Stimulated activated CD4-positive, alpha-beta T cell treated with anti-CD3 and anti-CD28 coated beads, Interleukin-2, amount 100 ng/mL, for 4 hours (primary cell): ENCODE data around the gene SSBP2.

Experiments used
- DNase-seq: peaks from one replicate; pipeline ENCODE4 v3.0.0-alpha.2; 2020; ENCODE audit warnings: low read depth

Gene SSBP2

DNA sequence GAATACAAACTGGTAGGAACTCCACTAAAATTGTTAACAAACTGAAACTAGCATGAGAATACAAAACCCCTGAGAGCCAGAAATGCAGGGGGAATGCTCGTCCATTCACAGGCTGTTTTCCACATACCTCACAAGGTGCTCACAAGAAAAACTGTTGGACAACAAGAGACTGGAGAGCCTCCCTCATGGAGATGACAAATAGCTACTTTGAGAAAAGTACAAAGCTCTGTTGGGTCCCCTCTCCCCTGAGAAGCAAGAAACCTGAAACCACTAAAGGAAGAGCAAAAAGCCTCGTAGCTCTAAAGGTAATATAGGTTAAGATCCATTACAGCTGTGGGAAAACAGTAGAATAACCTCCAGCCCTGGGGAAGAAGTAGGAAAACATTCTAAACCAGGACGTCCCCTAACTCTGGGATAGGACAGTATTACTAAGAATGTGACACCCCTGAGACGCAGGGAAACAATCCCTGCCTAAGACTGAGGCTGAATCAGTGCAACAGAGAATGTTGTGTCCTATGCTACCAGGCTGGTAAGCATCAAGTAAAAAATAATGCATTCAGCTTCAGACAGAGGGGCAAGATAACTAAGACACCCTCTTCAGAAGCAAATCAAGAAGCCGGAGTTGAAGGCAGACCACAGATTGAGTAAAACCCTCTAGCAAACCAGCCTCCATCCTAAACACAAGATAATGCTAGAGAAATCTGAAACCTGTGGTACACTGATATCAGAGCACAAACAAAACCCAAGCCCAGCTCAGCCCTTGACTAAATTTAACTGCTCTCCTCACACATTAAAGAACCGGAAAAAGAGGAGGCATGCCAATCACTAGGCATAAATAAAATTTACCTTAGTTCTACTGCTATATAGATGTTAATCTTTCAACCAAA, 160.2 kb downstream of the SSBP2 start:
- DNase-seq: no peak

DNA sequence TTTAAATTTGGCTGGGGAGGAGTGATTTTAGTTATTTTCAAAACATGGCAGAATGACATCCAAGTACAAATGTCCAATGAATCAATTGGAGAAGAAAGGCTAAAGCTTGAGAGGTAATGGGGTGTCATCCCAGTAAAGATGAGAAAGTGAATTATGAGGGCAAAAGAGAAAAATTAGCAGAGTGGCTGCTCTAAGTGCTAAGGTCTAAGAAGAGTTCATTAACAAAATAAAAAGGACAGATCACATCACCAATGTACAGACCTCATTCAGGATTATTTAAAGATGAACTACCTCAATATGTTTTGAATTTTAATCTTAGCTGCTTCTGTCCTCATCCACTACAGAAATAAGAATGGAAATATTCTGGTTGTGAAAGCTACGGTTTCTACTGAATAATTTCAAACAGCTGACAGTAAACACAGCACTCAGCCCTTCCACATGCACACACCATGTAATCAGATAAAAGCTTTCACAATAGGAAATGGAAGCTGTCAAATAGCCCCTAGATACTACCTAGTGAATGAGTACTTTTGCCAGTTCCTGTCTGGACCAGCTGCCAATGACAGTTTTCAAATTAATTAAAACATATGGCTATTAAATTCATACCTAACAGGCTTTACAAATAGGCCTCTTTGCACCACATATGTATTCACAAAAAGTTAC, 171.5 kb downstream of the SSBP2 start:
- DNase-seq: no peak

DNA sequence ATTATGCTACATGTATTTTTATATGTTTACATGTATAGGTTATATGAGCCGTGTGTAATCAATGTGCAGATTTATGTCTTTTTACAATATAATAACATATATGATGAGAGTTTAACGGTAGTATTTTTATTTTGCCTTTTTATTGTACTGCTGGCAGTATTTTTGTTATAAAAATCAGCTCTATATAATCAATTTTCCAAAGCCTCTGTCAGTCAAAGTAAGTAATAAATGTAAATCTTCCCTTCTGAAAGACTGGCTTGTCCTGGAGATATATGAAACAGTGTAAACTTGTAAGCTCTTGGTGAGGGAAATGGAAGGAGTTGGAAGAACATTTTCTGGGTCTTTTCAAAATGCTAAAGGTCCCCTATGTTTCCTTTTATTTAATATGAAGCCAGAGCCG, 173.8 kb downstream of the SSBP2 start:
- no peak for DNase-seq

DNA sequence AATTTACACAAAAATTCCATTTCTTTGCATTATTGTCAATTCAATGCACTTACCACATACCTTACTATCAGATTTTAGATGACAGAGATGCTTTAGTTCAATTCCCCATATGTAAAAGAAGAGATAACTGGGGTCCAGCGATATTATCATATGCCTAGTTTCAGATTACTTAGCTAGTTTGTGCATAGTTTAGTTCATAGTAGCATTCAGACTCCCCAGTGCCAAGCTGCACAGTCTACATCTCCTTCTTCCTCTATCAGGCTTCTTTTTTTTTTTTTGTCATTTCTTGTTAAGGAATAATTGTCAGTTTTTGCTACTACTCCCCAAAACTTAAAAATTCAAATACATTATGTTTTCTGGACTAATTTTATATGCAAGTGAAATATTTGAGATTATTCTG, 175.0 kb downstream of the SSBP2 start:
- DNase-seq: no peak

DNA sequence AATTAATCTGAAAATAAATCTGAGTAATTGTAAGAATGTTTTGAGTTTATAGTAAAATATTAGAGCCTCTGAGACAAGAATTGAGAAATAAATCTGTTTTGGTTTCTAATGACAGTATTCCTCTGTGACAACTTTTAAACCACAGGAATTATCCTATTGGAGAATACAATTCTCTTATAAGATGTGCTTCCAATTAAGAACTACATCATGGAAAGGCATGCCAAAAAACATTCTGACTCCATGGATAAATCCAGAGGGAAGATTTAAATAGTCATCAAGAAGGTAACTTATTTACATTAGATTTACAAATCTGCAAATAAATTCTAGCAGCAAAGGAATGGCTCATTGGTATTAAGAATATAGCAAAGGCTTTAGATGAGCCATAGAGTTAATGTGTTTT, 178.7 kb downstream of the SSBP2 start:
- no peak for DNase-seq

DNA sequence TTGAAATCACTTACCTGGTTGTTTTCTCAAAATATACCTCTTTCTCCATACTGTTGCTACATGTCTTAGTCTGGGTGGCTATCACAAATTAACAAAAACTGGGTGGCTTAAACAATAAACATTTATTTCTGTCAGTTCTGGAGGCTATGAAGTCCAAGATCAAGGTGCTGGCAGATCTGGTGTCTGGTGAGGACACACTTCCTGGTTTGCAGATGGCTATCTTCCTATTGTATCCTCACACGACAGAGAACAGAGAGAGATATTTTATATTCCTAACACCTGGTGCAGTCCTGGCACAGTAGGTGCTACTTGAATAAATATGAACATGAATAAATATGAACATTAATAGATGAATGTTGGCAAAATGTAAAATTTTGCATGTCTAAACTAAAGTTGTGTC, 192.7 kb downstream of the SSBP2 start:
- DNase-seq: no peak

DNA sequence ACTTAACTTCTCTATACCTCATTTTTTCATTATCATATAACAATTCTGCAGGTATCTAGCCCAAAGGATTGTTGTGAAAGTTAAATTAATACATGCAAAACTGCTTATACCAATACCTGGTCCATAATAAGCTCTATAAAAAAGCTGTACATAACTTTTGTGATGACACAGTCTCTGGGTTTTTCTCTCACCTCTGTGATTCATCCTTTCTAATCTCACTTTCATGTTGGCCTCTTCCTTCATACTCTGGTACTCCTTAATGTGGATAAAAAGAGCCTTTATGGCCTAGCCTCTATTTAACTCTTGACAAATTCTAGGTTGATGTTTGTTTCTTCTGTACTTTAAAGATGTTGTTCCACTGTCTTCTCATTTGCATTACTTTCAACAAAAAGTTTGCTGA, 194.1 kb downstream of the SSBP2 start:
- no peak for DNase-seq

DNA sequence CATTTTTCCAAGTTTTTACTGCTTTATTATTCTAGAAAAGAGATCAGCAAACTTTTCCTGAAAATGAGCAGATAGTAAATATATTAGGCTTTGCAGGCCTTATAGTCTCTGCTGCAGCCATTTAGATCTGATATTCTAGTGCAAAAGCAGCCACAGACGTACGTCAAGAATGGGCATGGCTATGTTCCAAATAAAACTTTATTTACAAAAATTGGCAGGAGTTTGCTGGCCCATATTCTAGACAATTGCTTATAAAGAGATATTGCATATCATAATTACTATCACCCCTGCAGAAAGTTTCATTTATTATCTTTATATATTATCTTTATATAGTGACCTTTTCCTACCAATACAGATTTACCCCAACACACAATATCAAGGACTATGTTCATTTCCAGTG, 195.0 kb downstream of the SSBP2 start:
- no peak for DNase-seq

DNA sequence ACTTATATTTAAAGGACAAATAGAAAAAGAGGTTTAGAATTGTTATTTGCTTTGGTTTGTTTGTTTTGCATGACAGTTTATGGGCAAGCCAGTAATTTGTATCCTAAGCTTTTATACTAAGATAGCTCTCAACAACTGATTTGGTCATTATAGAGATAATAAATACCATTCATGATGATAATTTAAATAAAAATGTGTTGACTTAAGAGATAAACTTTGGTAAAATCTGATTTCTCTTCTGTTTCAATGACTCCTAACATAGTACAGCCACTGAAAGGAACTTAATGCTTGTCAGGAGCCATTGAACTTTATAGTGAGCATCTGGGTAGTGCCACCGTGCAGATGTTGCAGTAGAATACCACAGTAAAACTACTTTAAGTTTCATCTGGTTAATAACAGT, 196.2 kb downstream of the SSBP2 start:
- DNase-seq: no peak

DNA sequence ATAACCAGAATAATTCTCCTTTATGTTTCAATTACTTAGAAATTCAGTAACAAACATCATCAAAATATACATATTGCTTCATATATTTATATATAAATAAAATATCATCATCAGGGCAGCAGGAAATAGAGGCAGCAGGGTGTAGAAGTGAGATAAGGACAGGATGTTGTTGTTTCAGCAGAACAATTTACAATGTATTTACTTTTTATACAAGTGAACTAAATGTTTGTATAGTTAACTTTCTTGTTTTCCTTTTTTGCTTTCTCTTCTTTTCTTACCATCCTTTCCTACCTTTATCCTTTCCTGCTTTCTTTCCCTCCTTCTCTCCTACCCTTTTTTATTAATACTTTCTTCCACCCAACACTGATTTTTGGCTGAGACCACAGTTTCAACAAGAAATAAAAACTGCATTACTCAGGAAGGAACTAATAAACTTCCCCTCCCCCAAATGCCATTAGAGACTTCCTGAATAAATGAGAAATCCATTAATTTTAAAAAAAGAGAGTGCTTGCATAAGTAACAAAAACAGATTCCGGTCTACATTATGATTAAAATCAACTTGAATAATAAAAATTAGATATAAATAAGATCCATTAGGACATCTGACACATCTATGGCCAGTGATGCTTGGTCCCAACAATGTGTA, 197.2 kb downstream of the SSBP2 start:
- DNase-seq: no peak

DNA sequence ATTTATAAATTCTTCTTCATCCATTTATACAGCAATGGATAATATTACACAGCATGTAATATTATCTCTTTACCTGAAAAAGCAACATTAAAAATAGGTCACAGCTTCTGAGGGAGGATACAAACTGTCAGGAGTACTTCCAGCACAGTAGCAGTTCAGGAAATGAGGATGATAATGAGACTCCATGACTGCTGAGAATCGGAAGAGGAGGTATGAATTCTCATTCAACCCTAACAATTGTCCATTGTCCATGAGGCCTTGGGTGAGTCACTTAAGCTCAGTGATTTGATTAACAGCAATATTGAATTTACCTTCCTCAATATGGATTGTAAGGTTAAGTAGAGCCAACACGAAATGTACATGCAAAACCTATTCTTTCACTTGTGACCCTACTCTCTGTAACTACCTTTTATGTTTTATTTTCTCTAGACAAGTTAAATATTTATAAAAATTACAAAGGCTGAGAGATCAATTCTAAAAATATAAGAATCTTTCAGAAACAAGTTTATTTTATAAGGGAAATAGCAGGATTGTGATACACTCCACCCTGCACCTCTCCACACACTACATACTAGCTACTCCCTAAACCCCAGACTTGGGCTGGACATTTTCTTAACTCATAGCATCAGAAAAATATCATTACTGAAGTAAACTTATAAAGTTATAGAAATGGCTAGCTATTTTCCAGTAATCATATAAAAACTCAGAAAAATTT, 197.9 kb downstream of the SSBP2 start:
- DNase-seq: no peak

DNA sequence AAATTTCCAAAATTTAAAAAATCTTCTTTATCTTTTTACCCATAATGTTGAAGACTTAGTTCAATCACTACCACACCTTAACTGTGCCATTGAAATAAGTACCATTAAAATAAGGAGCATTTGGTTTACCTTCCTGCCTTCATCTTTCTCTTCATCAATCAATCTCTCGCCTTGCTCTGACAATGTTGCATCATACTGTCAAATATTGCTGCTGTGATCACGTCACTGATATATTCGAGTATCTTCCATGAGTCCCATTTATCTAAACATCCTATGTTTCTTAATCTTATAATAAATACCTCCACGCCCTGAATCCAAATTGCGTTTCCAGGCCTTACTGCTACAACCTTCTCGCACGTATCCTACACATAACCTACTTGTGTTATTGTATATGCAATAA, 201.8 kb downstream of the SSBP2 start:
- no peak for DNase-seq

DNA sequence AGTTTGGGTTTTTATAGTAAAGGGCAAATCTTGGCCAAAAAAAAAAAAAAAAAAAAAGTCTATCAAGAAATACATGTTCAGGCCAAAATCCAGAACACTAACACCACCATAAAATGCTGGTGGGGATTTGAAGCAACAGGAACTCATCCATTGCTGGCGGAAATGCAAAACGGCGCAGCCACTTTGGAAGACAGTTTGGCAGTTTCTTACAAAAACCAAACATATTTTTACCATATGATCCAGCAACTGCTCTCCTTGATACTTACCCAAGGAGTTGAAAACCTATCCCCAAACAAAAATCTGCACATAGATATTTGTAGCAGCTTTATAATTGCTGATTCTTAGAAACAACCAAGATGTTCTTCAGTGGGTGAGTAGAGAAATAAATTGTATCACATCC, 203.9 kb downstream of the SSBP2 start:
- no peak for DNase-seq

DNA sequence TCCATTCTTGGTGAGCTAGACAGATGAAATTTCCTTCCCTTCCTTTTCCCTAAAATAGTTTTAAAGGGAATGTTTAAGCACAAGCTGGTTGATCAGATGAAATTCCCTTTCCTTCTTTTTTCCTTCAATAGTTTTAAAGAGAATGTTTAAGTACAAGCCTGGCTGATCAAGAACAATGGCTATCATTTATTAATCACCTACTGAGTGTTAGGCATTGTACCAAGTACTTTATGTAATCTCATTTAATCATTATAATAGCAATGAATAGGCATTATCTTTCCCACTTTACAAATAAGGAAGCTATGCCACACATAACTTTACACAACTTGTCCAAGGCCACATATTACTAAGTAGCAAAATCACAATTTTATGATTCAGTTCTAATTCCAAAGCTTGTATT, 205.0 kb downstream of the SSBP2 start:
- DNase-seq: no peak

DNA sequence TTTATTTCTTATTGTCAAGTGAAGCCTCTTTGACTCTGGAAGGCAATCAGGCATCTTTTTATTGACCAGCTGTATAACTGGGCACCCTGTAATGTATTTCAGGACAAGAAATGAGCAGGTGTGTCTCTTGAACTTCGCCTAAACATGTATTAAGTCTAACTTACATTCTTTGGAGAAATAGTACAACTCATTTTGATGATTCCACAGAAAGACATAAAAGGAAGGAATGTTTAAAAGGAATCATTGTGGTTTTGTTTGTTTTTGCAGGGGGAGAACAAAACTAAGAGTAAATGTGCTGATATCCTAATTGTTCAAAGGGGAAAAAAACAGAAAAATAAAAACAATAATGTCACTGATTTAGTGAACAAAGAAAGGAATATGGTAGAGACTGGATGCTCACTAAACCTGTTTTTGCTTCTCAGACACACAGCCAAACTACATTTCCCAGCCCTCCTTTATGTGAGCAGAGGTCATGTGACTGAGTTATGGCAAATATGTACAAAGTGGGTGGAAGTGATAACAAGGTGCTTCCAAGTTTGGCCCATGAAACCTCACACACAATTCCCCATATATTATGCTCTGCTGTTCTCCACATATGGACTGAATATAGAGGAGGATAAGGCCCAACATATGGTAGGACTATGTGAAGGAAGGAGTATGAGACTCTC, 206.4 kb downstream of the SSBP2 start:
- no peak for DNase-seq

DNA sequence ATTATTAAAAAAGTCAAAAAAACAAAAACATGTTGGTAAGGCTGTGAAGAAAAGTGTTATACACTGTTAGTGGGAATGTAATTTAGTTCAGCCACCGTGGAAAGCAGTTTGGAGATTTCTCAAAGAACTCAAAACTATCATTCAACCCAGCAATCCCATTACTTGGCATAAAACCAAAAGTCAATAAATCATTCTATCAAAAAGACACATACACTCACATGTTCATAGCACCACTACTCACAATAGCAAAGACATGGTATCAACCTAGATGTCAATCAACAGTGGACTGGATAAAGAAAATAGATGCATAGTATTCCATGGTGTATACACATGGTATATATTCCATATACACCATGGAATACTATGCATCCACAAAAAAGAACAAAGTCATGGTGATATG, 208.7 kb downstream of the SSBP2 start:
- no peak for DNase-seq

DNA sequence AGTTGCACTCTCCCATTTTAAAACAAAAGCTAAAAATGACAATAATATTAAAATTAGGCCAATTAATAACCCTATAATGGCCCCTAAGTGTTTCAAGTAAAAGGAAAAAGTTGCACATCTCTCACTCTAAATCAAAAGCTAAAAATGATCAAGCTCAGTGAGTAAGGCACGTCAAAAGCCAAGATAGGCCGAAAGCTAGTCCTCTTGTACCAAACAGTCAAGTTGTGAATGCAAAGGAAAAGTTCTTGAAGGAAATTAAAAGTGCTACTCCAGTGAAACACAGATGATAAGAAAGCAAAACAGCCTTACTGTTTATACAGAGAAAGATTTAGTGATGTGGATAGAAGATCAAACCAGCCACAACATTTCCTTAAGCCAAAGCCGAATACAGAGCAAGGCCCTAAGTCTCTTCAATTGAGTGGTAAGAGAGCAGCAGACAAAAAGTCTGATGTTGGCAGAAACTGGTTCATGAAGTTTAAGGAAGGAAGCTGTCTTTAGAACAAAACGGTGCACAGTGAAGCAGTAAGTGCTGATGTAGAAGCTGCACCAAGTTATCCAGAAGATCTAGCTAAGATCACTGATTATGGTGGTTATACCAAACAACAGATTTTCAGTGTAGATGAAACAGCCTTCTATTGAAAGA, 212.9 kb downstream of the SSBP2 start:
- DNase-seq: no peak

DNA sequence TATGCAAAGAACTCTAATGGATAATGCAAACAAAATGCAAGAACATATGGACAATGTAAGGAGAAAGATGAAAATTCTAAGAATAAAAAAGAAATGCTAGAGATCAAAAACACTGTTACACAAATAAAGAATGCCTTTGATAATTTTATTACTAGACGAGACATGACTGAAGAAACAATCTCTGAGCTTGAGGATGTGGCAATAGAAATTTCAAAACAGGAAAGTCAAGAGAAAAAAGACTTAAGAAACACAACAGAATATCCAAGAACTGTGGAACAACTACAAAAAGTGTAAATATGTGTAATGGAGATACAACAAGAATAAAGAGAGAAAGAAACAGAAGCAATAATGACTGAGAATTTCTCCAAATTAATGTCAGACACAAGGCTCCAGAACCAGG, 216.5 kb downstream of the SSBP2 start:
- DNase-seq: no peak

DNA sequence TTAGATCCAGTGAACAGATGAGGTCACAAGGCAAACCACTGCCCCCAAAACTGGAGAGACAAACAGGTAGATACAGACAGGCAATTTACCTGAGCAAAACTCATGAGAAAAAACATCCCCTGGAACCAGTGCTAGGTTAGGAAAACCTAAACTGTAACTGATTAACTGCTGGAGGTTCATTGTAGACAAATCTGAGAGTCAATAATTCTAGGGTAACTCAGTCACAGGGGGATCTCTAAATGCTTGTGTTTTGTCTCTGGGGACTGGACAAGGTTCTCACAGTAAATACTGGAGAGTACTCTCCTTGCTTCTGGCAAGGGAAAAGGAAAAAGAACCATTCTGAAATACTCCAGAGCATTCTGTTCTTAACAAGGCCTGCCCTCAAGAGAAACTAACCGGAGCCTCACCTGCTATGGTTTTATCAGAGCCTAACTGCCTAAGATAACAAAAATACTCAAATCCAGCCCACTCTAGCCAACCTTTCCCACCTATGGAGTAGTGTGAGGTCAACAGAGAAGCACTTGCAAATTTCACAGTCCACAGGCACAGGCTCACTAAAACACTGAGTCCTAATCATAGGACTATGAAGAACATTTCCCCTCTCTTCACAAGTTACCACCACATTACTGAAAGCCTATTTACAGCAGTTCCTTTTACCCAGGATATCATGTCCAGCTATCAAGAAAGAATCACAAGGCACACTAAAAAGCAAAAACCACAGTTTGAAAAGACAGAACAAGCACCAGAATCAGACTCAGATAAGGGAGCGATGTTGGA, 217.1 kb downstream of the SSBP2 start:
- DNase-seq: no peak

DNA sequence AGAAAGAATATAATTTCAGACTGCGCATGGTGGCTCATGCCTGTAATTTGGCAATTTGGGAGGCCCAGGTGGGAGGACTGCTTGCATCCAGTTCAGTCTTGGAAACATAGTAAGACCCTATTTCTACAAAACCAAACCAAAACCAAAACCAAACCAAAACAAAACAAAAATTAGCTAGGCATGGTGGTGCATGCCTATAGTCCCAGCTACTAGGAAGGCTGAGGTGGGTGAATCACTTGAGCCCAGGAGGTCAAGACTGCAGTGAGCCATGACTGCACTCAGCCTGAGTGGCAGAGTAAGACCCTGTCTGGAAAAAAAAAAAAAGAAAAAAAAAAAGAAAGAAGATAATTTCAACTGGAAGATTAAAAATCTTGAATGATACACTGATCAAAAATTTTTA, 220.0 kb downstream of the SSBP2 start:
- no peak for DNase-seq

DNA sequence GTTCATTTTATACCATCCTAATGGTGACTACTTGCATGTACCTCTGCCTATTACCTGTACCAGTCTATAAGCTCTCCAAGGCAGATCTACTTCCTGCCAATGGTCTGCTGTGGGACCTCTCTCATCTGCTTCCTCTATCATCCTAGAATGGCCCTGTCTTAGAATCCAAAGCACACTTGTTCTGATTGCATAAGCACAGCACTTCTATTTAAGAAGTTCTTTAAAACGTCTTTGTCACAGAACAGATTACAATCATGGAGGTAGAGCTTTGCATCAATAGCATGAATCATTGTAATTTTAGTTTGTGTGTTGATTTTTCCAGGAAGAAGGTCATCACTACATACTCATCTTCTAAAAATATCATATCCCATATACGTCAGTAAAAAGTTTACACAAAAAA, 225.2 kb downstream of the SSBP2 start:
- no peak for DNase-seq
